ENCODE data around the gene ZFP36L1. TPM values are rescaled to one million over a fixed set of nuclear protein-coding genes. Genes with fewer than 3 reads are reported as not detected.

Gene ZFP36L1, protein sequence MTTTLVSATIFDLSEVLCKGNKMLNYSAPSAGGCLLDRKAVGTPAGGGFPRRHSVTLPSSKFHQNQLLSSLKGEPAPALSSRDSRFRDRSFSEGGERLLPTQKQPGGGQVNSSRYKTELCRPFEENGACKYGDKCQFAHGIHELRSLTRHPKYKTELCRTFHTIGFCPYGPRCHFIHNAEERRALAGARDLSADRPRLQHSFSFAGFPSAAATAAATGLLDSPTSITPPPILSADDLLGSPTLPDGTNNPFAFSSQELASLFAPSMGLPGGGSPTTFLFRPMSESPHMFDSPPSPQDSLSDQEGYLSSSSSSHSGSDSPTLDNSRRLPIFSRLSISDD
- 398 TPM for total RNA-seq

DNA sequence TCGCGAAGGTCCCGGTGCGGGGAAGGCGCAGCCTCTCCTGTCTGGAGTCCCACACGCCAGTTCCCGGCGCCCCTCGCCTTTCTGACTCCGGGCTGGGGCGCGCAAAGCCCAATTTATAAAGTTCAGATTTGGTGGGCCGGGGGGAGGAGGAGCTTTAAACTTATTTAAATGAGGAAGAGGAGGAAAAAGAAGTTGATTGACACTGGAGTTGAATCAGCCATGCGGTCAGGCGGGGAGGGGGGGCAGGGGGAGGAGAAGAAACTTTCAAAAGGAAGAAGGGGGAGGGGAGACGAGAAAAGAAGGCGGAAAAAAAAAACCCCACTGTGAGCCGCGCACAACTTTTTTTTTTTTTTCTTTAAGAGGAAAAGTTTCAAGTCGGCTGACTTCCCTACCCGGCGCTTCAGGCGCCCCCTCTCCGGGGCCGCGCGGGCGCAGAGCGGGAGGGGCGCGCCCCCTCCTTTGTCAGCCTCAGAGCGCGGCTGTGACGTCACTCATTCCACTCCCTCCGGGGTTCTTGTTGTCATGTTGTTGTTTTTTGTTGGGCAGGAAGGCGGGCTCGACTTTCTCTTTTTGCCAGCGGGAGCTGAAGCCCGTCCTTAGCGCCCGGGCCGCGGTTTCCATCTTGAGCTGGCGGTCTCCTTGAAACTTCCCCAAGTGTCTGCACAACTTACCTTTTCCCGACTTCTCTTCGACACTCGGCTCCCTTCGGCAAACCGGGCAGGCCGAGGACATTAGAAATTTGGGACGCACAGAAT is at the start of gene ZFP36L1:
ZFP36L1 (minus strand) TSS at position 89 of the 755 bp plus-strand sequence. CDS start 129 bp downstream, outside the sequence.
- peak; percentile 96 for DNase-seq (ENCODE audit: low spot score)

DNA sequence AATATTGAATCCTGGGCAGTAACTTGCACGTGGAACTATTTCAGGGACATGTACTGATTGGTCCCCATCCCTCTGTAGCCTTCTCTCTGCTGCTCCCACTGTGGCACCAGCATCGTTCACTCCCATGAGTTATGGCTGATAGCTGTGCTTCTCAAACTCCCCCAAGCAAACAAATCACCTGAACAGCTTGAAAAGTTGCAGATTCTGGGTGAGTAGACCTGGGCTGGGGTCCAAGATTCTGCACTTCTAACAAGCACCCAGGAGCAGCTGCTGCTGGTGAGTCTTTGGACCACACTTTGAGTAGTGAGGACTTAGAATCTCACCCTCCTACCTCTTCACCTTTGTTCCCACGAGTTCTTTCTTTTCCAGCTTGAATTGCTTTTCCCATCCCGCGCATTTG is 49.4 kb upstream of the ZFP36L1 start:
- no peak for DNase-seq (ENCODE audit: low spot score)

DNA sequence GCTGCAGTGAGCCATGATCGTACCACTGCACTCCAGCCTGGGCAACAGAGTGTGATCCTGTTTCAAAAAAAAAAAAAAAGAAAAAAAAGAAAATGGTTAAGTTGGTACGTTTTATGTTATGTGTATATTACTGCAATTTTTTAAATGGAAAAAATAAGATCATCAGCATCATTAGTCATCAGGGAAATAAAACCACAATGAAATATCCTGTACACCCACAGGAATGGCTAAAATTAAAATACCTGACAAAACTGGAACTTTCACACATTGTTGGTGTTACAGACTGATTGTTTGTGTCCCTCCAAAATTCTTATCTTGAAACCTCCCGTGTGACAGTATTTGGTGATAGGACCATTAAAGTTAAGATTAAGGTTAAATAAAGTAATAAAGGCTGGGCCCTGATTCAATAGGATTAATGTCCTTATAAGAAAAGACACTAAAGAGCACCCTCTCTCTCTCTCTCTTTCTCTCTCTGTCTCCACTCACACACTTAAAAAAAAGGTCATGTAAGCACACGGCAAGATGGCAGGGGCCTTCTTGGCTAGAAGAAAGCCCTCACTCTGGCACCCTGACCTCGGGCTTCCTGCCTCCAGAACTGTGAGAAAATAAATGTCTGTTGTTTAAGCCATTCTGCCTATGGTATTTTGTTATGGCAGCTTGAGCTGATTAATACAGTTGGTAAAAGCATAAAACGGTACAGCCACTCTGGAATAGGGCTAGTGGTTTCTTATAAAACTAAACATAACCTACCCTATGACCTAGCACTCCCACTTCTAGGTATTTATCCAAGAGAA is 48.3 kb upstream of the ZFP36L1 start:
- no peak for DNase-seq (ENCODE audit: low spot score)

DNA sequence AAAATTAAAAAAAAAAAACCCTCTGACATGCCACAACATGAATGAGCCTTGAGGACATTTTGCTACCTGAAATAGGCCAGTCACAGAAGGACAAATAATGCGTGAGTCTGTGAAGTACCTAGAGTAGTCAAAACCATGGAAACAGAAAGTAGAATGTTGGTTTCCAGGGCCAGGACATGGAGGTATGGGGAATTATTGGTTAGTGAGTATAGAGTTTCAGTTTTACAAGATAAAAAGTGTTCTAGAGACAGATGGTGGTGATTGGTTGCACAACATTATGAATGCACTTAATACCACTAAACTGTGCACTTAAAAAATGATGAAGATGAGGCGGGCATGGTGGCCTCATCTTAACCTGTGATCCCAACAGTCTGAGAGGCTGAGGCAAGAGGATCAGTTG is 47.6 kb upstream of the ZFP36L1 start:
- no peak for DNase-seq (ENCODE audit: low spot score)

DNA sequence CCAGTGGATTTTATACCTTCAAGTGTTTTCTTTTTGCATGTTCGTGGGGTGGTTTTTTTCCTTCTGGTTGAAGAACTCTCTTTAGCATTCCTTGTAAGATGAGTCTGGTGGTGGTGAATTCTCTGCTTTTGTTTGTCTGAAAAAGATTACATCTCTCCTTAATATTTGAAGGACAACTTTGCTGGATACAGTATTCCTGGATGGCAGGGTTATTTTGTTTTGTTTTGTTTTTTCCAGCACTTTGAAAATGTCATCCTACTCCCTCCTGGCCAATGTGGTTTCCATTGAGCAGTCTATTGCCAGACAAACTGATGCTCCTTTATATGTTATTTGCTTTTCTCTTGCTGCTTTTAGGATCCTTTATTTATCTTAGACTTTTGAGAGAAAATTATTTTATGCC is 43.2 kb upstream of the ZFP36L1 start:
- no peak for DNase-seq (ENCODE audit: low spot score)

DNA sequence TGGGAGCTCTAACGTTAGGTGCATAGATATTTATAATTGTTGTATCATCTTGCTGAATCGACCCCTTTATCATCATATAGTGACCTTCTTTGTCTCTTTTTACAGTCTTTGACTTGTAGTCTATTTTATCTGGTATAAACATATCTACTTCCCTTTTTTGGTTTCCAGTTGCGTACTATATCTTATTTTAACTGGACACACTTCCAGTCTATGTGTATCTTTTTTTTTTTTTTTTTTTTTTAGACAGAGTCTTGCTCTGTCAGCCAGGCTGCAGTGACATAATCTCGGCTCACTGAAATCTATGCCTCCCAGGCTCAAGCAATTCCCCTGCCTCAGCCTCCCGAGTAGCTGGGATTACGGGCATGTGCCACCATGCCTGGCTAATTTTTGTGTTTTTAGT is 41.9 kb upstream of the ZFP36L1 start:
- no peak for DNase-seq (ENCODE audit: low spot score)

DNA sequence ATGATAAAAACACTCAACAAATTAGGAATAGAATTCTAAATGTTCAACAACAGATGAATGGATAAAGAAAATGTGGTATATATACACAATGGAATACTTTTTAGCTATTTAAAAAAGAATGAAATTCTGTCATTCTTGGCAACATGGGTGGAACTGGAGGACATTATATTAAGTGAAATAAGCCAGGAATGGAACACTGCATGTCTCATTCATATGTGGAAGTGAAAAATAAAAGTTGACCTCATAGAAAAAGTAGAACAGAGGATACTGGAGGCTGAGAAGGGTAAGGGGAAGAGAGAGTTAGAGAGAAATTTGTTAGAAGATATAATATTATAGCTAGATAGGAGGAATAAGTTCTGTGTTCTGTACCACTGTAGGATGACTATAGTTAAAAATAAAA is 35.8 kb upstream of the ZFP36L1 start:
- no peak for DNase-seq (ENCODE audit: low spot score)

DNA sequence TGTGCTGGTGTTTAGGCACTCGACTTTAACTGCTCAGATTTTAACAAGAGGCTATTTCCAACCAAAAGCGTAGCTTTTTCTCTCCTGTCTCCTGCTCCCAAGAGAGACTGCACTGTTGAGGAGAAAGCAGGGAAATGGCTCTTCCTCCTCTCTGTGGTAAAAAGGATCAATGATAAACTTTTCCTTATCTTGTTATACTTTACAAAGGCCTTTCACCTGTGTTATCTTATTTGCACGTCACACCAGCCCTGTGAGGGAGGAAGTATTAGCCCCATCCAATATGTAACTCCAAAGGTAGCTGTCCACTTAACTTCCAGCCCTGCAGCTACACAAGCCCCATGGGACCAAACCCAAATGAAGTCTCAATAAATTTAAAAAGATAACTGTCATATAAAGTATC is 32.9 kb upstream of the ZFP36L1 start:
- no peak for DNase-seq (ENCODE audit: low spot score)

DNA sequence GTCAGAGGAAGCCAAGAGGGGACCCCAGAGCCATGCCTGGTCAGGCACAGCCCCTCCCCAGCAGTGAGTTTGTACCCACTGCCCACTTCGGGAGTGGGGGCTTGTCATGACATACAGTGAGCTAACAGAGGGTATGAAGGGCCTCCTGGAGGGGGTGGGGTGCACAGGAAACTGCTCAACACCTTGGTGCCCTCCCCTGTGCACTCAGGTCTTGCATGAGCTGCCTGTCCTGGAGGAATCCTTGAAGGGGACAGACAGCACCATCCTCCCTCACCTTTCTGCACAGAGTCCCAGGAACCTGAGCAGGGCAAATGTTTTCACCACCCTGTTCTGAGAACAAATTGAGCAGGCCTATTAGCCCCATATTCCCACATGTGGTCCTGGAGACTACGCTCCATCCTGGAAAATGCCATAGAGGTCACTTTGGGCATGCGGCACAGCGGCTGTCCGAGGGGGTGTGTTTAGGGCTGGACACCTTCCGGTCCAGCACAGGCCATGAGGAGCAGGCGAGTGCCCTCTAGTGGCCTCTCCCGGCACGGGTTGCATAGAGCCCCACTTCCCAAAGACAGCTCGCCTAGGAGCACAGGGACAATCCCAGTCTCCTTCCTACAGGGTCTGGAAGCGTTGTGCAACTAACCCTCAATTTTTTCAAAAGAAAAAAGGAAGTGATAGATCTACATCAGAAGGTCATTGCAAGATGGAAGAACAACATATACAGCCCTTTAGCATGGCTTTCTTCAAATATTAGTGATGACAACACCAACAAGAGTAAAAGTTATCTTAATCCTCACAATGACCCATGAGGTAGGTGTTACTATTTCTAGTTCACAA is 31.9 kb upstream of the ZFP36L1 start:
- DNase-seq (ENCODE audit: low spot score) = peak; percentile 87

DNA sequence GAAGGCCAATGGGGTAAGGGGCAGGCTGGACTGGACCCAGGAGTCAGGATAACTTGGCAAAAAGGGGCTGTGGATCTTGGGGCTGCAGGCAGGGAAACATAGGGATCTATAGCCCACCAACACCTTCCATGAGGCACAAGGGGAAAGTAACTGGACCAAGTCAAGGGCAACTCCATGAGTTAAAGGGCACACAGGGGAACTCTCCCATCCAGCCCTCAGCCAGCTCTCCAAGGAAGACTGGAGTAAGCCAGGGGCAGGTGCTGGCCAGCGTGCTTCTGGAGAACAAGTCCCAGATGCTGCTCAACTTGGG is 31.3 kb upstream of the ZFP36L1 start:
- no peak for DNase-seq (ENCODE audit: low spot score)

DNA sequence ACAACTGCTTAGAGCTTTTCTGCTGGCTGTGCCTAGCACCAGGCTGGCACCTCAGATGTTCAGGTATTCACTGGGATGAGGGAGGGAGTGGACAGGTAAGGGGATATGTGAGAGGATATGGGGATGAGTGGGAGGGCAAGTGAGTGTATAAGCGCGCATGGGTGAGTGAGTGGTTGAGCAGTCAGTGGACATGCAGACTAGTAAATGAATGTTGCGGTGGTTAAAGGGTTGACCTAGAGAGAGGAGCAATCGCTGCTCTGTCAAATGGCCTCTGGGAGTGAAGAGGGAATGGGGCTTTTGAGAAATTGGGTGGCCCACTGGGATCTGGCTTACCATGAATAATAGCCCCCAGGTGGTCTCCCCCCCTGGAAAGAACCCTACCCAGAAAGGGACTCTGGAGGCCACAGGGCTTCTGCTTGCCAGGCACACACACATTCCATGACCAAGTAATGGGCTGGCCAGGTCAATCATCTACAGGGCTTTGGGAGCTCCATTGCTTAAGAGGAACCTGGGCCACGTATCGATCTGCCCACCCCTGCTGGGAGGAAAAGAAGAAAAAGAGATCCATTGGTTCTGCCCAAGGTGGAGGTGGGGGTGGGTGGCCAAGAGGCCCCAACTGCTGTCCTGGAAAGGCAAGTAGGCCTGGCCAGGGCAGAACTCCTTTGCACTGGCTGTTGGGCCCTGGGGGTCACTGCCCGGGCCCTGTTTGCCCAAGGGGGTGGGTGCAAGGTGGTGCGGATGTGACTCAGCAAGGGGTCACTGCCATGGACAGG is 30.8 kb upstream of the ZFP36L1 start:
- DNase-seq (ENCODE audit: low spot score) = peak; percentile 70

DNA sequence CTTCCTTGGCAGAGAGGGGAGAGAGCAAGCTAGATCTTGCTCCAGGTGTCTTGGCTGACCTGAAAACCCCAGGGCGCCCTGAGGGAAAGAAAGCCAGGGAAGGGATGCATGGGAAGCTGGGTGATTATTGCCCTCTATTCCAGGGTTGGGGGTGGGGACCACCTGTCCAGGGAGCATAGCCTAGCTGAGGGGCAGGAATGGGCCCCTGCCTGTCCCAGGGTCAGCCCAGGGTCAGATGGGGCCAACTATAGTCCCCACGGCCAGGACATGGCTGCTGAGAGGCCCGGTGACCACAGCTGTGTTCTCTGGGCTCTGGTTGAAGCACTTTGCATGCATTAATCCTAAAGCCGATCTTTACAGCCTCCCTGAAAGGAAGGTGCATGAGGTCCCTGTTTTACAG is 30.1 kb upstream of the ZFP36L1 start:
- no peak for DNase-seq (ENCODE audit: low spot score)

DNA sequence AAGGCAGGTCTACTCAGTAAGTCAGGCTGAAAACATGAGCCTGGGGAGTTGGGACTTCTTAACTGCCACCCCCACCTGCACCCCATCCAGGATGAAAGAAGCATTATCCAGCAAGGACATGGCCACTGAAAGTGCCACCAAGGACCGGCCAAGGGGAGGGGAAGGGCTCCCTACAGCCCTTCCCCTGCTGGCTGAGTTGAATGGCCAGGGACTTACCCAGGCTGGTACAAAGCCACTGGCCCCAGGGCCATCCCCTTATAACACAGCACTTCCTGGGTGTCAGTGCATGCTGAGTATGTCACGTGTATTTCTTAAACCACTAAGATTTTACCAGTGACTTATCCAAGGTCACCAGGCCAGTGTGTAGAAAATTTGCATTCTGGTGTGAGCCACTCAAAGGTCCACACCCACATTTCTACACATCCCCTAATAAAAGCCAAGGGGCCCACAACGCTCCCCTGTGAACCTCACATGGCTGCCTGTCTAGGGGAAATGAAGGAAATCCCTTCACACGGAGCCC is 29.3 kb upstream of the ZFP36L1 start:
- no peak for DNase-seq (ENCODE audit: low spot score)

DNA sequence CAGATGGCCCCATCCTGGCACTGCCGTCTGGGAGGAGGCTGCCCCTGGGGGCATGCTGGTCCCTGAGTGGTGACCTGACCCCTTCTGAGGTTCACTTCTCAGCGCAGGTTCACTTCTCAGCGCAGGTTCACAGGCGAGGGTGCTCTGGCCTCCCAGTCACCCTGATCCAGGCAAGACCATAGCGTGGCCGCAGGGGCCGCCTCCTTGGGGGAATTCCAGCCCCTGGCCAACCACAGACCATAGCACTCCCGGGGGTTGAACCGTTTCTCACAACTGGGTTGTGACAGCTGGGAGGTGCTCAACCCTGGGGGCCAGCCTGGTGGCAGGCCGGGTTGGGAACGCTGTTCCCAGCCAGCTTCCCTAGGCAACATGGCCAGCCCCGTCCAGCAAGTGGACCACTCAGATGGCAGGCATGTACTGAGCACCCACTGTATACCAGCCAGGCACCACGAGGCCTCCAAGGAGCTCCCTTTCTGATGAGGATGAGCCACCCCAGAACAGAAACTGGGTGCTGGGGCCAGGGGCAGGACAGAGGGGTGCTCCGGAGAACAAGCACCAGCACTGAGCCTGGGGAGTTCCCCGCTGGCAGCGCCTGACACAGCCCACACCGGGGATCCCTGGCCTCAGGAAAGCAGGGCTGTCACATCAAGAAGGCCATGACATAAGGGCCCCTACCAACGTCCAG is 28.3 kb upstream of the ZFP36L1 start:
- DNase-seq (ENCODE audit: low spot score) = no peak

DNA sequence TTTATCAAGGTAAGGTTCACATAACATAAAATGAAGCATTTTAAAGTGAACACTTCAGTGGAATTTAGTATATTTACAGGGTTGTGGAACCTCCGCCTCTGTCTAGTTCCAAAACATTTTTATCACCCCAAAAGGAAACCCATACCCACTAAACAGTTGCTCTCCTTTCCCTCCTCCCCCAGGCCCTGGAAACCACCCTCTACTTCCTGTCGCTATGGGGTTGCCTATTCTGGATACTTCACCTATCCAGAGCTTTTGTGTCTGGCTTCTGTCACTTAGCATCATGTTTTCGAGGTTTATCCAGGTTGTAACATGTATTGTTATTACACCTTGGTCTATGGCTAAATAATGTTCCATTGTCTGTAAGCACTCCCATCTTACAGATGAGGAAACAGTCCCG is 27.7 kb upstream of the ZFP36L1 start:
- no peak for DNase-seq (ENCODE audit: low spot score)

DNA sequence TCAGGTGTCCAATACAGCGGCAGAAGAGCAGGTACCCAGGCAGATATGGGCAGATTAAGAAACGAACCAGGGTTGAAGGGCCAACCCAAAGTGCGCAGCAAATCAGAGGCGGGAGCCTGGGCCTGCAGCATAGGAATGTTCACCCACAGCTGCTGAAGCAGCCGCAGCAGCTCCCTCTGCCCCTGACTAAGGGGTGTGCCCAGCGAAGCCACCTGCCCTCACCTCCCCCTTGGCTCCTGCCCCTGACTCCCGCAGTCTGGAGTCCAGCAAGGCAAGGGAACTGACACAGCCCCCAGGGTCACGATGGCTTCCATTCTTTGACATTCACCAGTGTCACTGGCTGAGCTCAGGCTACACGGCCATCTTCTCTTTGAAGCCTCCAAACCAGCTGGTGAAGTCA is 27.3 kb upstream of the ZFP36L1 start:
- DNase-seq (ENCODE audit: low spot score) = no peak

DNA sequence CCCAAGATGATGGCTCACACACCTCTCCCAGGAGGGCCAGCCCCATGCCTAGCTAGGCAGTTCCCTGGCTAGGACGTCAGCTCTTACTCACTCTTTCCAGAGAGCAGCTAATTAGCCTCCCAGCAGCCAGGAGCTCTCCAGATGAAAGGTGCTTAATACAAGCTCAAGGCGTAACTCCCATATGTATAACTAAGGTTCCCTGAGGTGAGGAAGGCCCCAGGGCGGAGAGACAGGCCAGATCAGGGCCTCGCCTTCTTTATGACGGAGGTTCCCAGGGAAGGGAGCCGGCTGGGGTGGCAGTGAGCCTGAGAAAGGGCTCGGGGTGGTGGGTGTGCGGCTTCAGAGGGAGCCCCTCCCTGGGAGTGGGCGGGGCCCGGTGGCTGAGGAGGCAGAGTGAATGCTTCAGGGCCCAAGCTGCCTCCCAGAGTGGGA is 26.4 kb upstream of the ZFP36L1 start:
- DNase-seq (ENCODE audit: low spot score) = peak; percentile 47

DNA sequence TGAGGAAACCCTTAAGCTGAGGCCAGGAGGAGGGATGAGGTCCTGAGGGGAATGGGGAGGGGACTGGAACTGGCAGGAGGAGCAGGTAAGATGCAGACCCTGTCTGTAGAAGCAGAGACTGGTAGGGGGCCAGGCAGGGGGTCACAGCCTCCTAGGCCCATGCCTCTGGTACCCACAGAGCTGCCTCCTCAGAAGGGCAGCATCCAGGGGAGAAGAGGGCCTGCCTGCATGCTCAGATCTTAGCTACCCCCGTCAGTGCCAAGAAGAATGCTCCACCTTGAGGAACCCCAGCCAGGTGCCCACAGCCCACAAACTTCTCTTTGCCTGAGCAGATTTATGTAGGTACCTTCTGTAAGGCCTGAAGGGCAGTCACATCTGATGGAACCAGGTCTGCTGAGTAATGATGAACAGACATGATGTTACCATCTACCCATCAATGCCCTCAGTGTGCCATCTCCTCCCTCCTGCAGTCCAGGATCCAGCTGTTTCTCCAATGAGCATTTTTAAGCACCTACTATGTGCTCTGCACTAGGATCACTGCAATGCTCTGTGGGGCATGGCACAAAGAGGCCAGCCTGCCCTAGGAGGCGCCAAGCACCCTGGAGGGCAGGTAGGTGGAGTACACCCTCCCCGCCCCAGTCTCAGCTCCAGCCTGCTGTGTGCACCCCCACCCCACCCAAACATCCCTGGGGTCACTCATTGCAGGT is 24.8 kb upstream of the ZFP36L1 start:
- DNase-seq (ENCODE audit: low spot score) = no peak

DNA sequence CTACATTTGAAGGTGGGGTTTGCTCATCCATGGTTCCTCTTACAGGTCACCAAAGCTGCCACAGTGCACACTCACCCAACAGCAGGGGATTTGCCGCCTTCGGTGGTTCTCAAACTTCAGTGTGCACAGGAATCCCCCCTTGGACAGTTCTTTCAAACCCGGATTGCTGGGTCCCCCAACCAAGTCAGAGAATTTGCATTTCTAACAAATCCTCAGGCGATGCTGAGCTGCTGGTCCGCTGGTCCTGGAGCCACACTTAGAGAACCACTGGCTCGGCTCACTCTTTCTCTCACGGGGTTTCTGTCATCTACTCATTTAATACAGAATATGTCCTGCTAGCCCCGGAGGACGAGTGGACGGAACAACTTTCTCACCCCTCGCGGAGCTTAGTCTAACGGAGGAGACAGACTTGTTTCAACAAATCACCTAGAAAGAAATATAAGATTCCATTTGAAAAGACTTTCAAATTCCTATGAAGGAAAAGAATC is 24.1 kb upstream of the ZFP36L1 start:
- no peak for DNase-seq (ENCODE audit: low spot score)
